ENCODE results near the gene SLC9A3.

SLC9A3 gene

DNA sequence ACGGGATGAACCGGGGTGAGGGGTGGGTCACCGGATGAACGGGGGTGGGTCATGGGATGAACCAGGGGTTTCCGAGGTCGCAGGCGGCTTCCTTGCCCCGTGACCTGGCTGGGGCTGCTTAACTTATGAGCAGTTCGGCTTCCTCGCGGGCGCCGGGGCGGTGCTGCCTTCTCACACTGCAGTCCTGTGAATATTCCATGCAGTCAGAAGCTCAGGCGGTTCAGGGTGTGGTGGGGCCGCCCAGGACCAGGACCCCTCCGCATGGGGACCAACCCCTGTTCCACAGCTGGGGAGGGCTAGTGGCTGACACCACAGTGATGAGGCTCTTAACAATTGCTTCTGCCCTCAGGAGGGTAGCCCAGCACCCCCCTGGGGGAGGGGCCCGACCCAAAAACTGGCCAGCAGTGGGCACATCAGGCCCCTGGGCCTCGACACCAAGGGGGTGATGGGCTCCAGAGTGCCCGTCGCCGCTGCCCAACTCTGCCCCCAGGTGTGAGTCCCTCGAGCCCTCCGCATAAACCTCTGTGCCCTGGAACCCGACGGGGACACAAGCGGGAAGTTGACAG is 30.9 kb upstream of the SLC9A3 start:
- DNase-seq (ENCODE audit: extremely low read depth in 1 of 2, low read depth in 1 of 2): no peak

DNA sequence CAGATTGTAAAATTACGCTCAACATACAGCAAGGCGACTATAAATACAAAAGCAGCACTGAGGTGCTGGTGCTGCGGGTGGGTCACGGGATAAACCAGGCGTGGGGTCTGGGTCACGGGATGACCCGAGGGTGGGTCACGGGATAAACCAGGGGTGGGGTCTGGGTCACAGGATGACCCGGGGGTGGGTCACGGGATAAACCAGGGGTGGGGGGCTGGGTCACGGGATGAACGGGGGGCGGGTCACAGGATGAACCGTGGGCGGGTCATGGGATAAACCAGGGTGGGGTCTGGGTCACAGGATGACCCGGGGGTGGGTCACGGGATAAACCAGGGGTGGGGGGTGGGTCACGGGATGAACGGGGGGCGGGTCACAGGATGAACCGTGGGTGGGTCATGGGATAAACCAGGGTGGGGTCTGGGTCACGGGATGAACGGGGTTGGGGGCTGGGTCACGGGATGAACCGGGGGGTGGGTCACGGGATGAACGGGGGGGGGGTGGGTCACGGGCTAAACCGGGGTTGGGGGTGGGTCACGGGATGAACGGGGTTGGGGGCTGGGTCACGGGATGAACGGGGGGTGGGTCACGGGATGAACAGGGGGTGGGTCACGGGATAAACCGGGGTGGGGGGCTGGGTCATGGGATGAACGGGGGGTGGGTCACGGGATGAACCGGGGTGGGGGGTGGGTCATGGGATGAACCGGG is 30.2 kb upstream of the SLC9A3 start:
- no peak for DNase-seq (ENCODE audit: extremely low read depth in 1 of 2, low read depth in 1 of 2)

DNA sequence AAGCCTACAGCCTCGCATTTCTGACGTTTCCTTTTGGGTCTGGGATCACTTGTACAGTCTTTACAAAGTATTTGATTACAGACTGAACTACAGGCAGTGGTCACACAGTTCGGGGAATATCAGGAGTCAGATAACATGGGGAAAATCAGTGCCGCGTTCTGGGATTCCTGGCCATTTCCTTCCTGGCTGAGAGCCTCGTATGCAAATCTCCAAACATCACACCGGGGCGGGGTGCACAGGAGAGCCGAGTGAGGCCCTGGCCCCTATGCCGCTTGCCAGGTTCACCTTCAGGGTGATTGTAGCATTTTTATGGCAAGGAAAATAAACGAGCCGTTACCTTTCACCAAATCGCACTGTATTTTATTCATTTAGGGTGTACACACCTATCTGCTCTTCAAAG is 29.6 kb upstream of the SLC9A3 start:
- no peak for DNase-seq (ENCODE audit: extremely low read depth in 1 of 2, low read depth in 1 of 2)

DNA sequence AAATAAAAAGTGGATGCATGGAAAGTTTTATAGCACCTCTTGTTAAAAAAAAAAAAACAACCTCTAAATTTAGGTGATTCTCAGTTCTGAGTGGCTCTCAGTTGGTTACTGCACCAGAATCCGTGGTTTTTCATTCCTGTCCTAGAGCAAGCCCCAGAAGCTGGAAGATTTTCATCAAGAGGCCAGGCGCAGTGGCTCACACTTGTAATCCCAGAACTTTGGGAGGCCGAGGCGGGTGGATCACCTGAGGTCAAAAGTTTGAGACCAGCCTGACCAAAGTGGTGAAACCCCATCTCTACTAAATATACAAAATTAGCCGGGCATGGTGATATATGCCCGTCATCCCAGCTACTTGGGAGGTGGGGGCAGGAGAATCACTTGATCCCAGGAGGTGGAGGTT is 27.2 kb upstream of the SLC9A3 start:
- DNase-seq (ENCODE audit: extremely low read depth in 1 of 2, low read depth in 1 of 2): no peak

DNA sequence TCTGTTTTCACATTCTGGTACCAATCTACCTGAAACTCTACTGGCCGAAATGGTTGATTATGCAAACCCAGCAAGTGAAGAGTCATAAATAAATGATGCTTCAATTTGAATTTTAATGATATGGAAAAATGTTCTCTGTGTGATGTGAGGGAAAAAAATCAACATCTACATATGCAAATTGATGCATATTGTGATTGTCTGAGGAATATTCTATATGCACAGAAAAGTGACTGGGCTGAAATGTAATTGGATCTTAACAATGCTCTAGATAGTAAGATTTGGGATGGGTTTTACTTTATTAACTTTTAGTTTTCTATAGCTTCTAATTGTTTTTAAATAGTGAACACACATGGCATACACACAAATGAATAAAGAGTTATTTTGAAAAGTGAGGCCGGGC is 25.0 kb upstream of the SLC9A3 start:
- no peak for DNase-seq (ENCODE audit: extremely low read depth in 1 of 2, low read depth in 1 of 2)

DNA sequence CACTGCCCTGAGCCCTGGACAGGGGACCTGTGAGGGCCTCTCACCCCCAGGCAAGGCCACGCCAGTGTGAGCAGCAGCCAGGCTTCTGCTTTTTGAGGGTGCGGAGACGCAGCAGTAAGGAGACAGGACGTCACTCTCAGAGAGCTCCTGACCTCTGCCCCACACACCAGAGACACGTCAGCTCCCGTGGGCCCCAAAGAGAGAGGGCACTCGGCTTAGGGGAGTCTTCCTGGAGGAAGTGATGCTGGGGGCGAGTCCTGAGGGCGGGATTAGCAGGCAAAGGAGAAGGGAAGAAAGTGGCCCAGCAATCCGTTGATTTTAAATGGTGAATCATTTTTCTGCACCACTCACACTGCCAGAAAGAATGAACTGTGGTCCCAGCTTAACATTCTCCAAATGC is 24.0 kb upstream of the SLC9A3 start:
- DNase-seq (ENCODE audit: extremely low read depth in 1 of 2, low read depth in 1 of 2): no peak

DNA sequence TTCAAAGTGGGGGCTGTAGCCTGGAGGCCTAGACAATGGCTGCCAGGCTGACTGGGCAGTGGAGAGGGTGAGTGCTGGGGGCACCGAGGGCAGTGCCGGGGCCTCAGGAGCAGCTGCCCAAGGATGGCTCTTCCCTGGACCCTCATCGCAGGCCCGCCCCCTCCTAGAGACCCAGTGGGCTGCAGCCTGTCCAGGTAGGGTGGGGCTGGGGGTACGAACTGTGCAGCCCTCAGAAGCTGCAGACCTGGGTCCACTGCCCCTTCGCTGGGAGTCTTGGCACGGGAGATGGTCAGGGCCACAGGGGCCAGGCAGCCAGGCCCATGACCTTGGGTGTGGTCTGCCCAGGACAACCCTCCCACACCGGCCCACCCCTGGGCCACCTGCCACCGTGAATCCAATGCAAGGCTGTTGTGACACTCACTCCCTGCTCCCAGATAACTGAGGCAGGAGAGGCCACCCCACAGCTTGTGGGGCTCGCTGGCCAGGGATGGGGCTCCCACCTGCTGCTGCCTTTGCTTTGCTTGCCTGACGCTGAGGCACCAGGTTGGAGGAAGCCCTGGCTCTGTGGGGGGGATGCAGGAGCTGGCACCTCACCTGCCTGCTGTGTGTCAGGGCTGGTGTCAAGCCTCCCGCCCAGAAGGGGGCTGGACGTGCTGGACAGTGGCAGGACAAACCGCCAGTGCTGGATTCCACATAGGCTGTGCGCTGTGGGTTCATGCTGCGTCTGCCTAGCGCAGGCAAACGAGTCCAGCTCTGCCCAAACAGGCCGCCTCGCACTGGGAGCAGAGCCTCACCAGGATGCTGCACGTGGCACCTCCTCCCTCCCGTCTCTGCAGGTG is 23.1 kb upstream of the SLC9A3 start:
- no peak for DNase-seq (ENCODE audit: extremely low read depth in 1 of 2, low read depth in 1 of 2)

DNA sequence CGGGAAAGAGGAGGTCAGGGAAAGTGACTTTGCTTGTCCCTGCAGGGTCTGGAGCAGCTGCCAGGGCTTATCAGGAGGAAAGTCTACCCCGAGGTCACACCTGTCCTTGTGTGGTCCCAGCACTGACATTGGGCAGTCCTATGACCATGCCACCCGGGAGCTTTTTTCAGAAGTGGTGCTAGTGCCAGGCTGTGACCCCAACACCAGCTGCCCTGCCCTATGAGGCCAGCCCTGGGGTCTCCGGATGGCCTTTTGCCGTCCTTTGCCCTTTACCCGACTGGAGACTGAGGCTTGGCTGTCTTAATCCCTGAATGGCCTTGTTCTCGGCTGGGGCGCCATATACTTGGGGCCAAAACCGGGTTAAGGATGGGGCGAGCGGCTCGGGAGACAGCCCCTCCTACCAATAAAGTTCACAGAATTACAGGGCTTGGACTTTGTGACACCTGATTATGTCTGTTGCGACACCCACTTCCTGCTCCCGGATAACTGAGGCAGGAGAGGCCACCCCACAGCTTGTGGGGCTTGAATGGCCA is 22.2 kb upstream of the SLC9A3 start:
- DNase-seq (ENCODE audit: extremely low read depth in 1 of 2, low read depth in 1 of 2): no peak

DNA sequence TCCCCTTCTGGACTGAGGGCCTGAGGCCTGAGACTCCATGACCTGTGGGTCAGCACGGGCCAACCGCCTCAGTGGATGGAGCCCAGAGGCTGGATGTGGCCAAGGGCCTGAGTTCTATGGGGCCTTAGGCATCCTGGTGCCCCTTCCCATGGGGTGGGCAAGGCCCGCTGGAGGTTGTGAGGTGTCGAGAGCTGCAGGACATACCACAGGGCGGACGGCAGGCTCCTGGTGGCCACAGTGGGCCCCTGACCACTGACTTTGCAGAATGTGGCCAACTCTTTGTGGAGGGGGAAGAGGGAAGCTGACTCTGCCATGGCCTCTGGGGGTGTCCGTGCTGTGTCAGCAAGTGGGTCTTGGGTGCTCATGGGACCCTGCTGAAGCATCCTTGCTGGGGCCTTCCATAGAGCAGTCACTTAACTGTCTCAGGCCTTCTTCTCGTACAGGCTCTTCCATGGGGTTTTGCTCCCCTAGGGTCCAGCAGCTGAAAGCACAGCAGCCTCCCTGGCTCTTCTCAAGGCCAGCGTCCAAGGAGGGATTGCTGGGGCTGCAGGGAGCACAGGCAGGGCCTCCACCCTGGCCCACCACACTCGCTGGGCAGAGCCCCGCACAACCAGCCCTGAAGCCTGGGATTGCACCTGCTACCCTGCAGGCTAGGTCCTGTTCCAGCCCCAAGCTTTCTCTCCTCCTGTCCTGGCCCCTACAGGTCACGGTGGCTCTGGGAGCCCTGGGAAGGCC is 21.6 kb upstream of the SLC9A3 start:
- DNase-seq (ENCODE audit: extremely low read depth in 1 of 2, low read depth in 1 of 2): no peak

DNA sequence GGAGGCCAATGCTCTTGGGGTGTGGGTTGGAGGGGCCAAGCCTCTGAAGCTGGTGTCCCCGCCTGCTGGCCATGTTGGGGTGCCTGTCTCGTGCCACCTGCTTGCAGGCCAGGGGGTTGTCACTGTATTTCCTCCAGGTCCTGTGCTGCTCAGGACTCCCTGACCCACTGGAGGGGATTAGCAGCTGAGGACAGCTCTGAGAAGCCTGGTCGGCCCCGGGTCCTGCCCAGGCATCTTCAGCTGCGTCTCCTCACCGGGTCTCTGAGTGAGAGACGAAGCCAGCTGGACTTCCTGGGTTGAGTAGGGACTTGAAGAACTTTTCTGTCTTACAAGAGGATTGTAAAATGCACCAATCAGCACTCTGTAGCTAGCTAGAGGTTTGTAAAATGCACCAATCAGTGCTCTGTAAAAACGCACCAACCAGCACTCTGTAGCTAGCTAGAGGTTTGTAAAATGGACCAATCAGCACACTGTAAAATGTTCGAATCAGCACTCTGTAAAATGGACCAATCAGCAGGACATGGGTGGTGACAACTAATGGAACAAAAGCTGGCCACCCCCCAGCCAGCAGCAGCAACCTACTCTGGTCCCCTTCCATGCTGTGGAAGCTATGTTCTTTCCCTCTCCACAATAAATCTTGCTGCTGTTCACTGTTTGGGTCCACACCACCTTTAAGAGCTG is 20.6 kb upstream of the SLC9A3 start:
- no peak for DNase-seq (ENCODE audit: extremely low read depth in 1 of 2, low read depth in 1 of 2)

DNA sequence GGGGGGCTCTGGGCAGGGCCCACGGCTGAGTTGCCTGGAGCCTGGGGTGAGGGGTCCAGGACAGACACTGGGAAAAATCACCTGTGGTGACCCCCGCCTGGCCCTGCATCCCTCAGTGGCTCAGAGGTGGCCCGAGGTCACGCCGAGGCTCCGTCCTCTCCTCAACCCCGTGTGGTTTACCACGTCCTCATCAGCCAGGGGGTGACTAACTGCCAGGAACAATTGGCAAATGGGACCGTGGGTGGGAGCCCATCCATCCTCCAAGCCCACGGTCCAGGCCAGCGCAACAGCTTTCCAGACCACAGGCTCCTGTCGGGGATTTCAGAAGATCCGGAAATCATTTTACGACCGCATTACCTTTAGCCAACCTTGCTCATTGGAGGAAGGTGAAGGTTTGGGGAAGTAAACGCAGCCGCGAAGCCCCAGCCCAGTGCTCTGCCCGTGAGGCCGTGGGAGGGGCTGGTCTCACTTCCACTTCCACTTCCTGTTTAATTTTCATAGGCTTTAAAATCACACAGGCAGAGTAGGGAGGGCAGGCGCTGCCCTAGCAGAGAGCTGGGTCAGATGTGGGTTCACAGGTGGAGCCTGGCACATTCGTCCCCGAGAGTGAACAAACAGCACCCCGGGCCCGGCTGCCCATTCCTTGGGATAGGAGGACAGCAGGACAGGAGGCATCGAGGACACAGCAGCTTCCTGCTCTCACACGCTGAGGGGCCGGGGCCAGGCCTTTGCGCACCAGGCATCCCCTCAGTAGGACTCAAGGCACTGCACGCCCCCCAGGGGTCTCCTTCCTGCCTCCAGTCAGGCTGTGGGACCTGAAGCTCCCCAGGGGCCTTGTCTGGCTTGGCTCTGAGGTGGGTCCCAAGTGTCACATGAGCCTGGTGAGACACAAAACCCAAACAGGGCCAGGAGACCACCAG is 19.8 kb upstream of the SLC9A3 start:
- no peak for DNase-seq (ENCODE audit: extremely low read depth in 1 of 2, low read depth in 1 of 2)

DNA sequence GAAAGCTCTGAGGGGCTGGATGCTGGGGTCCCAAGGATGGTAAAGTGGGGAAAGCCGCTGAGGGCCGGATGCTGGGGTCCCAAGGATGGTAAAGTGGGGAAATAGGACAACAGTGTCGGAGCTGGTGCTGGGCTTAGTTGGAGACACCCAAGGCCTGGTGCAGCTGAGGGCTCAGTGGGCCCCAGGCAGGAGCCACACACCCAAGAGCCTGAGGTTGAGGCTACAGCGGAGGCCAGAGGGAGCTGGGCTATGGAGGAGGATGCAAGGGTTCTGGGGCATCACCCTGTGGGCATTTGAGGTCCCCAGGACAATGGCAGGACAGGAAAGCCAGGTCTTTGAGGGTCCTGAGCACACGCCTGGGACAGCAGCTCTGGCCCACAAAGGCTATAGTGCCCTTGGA is 19.1 kb upstream of the SLC9A3 start:
- DNase-seq (ENCODE audit: extremely low read depth in 1 of 2, low read depth in 1 of 2): no peak

DNA sequence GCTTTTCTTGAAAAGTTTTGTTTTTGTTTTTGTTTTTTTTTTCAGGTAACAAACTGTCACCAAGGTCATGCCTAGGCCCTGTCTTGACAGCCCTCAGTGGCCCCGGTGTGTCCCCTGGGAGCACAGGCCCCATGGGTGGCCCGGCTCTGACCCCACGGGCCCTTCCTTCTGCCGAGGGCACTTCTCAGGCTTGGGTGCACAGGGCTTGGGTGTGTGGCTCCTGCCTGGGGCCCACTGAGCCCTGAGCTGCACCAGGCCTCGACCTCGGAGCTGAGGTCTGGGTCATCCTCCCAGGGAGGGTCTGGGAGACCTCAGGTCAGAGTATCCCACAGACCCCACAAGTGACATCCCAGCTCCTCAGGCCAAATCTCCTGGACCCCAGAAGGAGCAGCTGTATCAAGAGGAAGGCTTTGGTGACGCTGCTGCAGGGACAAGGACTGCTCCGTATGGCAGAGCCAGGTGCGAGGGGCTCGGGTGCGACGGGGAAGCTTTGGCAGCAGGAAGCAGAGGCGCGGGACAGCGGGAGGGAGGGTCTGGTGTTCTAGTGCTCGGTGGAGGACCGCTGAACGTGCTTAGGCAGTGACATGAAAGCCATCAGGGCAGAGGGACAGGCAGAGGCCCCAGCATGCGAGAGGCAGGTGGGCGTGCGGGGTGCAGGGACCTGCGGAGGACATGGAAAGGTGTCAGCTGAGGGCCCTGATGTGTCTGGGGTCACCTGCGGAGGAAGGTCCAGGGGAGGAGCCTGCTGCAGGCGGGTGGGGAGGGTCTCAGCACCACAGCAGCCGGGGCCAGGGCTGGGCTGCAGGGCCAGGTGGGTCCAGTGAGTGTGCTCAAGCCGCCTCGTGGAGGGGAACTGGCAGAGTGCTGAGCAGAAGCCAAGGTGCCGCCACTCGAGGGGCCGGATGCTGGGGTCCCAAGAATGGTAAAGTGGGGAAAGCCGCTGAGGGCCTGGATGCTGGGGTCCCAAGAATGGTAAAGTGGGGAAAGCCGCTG is 18.4 kb upstream of the SLC9A3 start:
- no peak for DNase-seq (ENCODE audit: extremely low read depth in 1 of 2, low read depth in 1 of 2)

DNA sequence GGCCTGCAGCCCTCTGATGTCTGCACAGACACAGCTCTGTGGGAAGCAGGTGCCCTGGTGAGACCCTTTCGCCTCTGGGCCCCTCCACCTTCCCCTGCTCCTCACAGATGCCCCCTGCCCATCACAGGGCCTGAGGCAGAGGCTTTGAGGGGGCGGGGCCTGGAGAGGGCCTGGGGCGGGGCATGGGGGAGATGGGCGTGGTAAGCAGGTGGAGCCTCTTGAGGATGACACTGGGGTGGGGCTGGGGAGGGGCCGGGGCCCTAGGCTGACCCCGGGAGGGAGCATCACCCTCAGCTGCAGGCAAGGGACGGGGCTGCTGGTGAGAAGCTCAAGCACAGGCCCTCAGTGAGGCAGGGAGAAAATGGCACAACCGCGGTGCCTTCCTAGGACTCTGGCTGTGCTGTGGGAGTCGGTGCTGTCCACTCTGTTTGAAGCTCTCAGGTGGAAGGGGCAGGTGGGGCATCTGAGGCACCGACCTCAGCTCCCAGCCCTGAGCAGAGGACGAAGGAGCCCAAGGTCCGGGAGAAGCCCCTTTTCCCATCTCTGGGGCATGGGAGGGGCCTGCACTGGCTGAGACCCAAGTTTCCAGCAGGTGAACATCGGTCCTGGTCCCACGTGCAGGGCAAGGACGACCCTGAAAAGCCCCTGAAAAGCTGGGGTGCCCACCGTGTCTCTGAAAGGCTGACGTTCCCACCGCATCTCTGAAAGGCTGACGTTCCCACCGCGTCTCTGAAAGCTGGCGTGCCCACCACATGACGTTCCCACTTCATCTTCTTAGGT is 17.5 kb upstream of the SLC9A3 start:
- DNase-seq (ENCODE audit: extremely low read depth in 1 of 2, low read depth in 1 of 2): no peak

DNA sequence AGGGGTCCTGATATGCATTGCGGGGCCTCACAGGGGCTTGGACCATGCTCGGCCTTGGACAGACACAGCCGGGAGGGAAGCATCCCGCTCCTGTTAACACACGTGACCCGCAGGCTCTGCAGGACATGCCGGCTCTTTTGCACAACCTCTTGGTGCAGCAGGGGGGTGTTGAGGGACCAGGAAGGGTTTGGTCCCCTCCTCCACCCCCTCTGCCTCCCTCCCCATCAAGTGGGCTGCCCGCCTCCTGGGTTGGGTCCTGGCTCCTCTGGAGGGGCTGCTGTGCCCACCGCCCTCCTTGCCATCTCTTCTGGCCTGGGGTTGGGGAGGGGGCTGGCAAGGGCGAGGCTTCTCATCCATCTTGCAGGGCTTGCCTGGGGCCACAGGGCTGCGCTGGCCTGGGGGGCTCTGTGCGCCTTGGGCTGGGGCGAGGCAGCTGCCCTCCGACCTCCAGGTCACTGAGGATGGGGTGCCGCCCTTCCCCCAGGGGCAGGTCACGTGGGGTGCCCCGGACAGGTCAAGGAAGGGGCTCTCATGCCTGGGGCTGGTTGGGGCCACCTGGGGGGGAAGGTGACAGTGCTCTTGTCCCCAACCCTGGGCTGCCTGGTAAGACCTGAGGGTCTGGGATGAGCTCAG is 16.8 kb upstream of the SLC9A3 start:
- no peak for DNase-seq (ENCODE audit: extremely low read depth in 1 of 2, low read depth in 1 of 2)

DNA sequence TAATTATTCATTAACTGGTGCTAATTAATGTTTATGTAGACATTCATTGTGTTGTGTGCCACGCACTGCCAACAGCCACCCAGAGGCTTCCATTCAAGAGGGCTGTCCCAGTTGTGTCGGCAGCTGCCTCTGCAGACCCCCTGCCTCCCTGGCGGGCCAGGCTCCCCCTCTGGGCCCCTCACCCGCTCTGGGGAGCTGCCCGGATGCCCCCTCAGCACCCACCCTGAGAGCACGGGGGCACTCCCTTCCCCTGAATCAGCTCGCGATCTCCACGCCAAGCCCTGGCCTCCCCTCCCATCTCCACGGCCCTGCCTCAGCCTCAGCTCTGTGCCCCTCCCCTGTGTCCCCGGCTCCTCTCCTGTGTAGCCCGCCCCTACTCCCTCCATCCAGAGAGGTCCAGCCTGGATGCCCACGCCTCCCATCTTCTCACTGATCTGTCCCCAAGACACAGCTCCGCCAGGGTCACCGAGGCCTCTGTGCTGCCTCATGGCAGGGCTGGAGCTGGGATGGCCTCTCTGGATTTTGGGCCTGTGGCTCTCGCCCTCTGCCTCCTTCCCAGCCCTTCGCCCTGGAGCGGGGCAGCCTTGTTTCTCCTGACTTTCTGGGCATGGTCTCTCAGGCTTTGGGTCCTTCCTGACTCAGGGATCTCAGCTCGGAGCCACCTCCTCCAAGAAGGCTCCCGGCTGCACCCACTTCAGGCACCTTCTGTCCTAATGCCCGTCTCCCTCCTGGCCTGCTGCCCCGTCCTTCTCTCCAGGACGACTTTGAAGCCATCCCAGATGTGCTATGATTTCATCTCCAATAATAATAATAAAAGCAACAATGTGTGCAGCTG is 16.0 kb upstream of the SLC9A3 start:
- DNase-seq (ENCODE audit: extremely low read depth in 1 of 2, low read depth in 1 of 2): no peak

Data from activated CD8-positive, alpha-beta memory T cell treated with anti-CD3 and anti-CD28 coated beads for 1 hour (primary cell).